SU-DHL-6 (cell line): ENCODE measurements around the gene TOR1A.

Experiments used
- CTCF ChIP-seq: fragments of 200-600 bp; sonication (generic); IDR thresholded peaks from one replicate; pipeline ENCODE4 v1.5.1; 2017; ENCODE audit warnings: antibody characterized with exemption, mild to moderate bottlenecking, low read length, moderate library complexity; ENCODE audit not compliant: insufficient read depth, poor library complexity, severe bottlenecking
- EZH2phosphoT487 ChIP-seq: fragments of 200-600 bp; sonication (generic), shearing (Covaris generic); conservative IDR thresholded peaks from 2 replicates; pipeline ENCODE4 v1.6.1; 2018; ENCODE audit warnings: mild to moderate bottlenecking, antibody characterized with exemption, low read length, moderate library complexity, mixed read lengths

- TF ChIP-seq CTCF (no peak), EZH2phosphoT487 (no peak)
These were observed 39.2 kb upstream of the TOR1A start for GRCh38 chr9:129863059-129863690.
